Stimulated activated naive CD8-positive, alpha-beta T cell treated with anti-CD3 and anti-CD28 coated beads, Interleukin-15, amount 100 ng/mL, for 72 hours (primary cell): ENCODE measurements around the gene HOXC12.

ENCODE experiments used
- ATAC-seq: fragments of 150-1000 bp; cut with Tn5 transposase; 2 replicates; pipeline ENCODE4 v1.10.0; 2021; ENCODE audit warnings: mild to moderate bottlenecking, moderate library complexity
- DNase-seq, 2 donors: peaks; one replicate each; pipeline ENCODE4 v3.0.0; 2021 to 2022
- H3K27ac Mint-ChIP-seq, 2 donors: one replicate each; pipeline ENCODE4 v1.8.0; 2022; ENCODE audit warnings: mild to moderate bottlenecking in 2 of 2, mixed read lengths in 2 of 2, moderate library complexity in 2 of 2
- H3K27me3 Mint-ChIP-seq: one replicate; pipeline ENCODE4 v1.8.0; 2022; ENCODE audit warnings: mixed read lengths
- H3K4me1 Mint-ChIP-seq: one replicate; pipeline ENCODE4 v1.8.0; 2022; ENCODE audit warnings: mild to moderate bottlenecking, mixed read lengths
- H3K4me3 Mint-ChIP-seq, 2 donors: one replicate each; pipeline ENCODE4 v1.8.0; 2022; ENCODE audit warnings: mild to moderate bottlenecking in 2 of 2, mixed read lengths in 2 of 2, moderate library complexity in 1 of 2
- H3K9me3 Mint-ChIP-seq, 2 donors: one replicate each; pipeline ENCODE4 v1.8.0; 2022; ENCODE audit warnings: mixed read lengths in 2 of 2

Gene HOXC12

GRCh38 chr12:53999559-54000115, 44.9 kb downstream of the HOXC12 start:
- ATAC-seq = no peak
- peaks cover 100% of the 10 kb centered on the region for H3K27me3 Mint-ChIP-seq
- H3K4me3 Mint-ChIP-seq = peak overlapping the region; percentile 63 to 67
- H3K27ac Mint-ChIP-seq = no peak overlapping the region
- DNase-seq = no peak
- H3K9me3 Mint-ChIP-seq = no peaks in the 10 kb centered on the region
- peaks cover 50% of the 10 kb centered on the region for H3K4me1 Mint-ChIP-seq

- peak within 1 kb of the TSS; percentile 63 to 67 for H3K4me3 Mint-ChIP-seq
- H3K4me1 Mint-ChIP-seq = peaks cover 45% of the 10 kb centered on the region
- ATAC-seq (no peak), DNase-seq (no peak)
- H3K9me3 Mint-ChIP-seq = no peaks in the 10 kb centered on the region
- peaks cover 100% of the 10 kb centered on the region for H3K27me3 Mint-ChIP-seq
- no peak within 1 kb of the TSS for H3K27ac Mint-ChIP-seq
Observed at GRCh38 chr12:54000116-54001114, 45.7 kb downstream of the HOXC12 start, which contains the start of gene HOXC9. Gene HOXC9 (plus strand): TSS chr12:54000161. CDS start chr12:54000189, 28 bp downstream.

GRCh38 chr12:54001283-54002187, 46.8 kb downstream of the HOXC12 start:
- ATAC-seq = no peak
- no peak overlapping the region for H3K4me3 Mint-ChIP-seq

GRCh38 chr12:54002278-54002914, 47.7 kb downstream of the HOXC12 start:
- Mint-ChIP-seq H3K27me3 (peaks cover 100% of the 10 kb centered on the region), H3K27ac (no peak overlapping the region), H3K4me1 (peaks cover 43% of the 10 kb centered on the region), H3K4me3 (no peak overlapping the region), H3K9me3 (no peaks in the 10 kb centered on the region)
- DNase-seq = no peak
- ATAC-seq = no peak

More at GRCh38 chr12:54001283-54002187, 46.8 kb downstream of the HOXC12 start:
- peaks cover 45% of the 10 kb centered on the region for H3K4me1 Mint-ChIP-seq
- DNase-seq = no peak
- peaks cover 100% of the 10 kb centered on the region for H3K27me3 Mint-ChIP-seq
- no peaks in the 10 kb centered on the region for H3K9me3 Mint-ChIP-seq
- no peak overlapping the region for H3K27ac Mint-ChIP-seq

GRCh38 chr12:54002915-54003389, 48.2 kb downstream of the HOXC12 start:
- Mint-ChIP-seq H3K27me3 (peaks cover 100% of the 10 kb centered on the region), H3K4me3 (no peak overlapping the region), H3K4me1 (peaks cover 38% of the 10 kb centered on the region), H3K9me3 (no peaks in the 10 kb centered on the region), H3K27ac (no peak overlapping the region)
- DNase-seq (no peak), ATAC-seq (no peak)

- no peak for DNase-seq
- Mint-ChIP-seq H3K4me3 (no peak overlapping the region), H3K4me1 (peaks cover 38% of the 10 kb centered on the region), H3K27me3 (peaks cover 100% of the 10 kb centered on the region), H3K27ac (no peak overlapping the region), H3K9me3 (no peaks in the 10 kb centered on the region)
- no peak for ATAC-seq
Observed at GRCh38 chr12:54003625-54004024, 48.9 kb downstream of the HOXC12 start.

GRCh38 chr12:54004063-54004840, 49.5 kb downstream of the HOXC12 start:
- H3K27me3 Mint-ChIP-seq = peaks cover 100% of the 10 kb centered on the region
- DNase-seq (no peak), ATAC-seq (no peak)
- no peak overlapping the region for H3K4me3 Mint-ChIP-seq
- H3K27ac Mint-ChIP-seq = no peak overlapping the region
- H3K4me1 Mint-ChIP-seq = peaks cover 41% of the 10 kb centered on the region
- no peaks in the 10 kb centered on the region for H3K9me3 Mint-ChIP-seq

GRCh38 chr12:54004841-54005530, 50.3 kb downstream of the HOXC12 start:
- DNase-seq = no peak
- Mint-ChIP-seq H3K9me3 (no peaks in the 10 kb centered on the region), H3K4me1 (peaks cover 42% of the 10 kb centered on the region), H3K27ac (no peak overlapping the region), H3K27me3 (peaks cover 100% of the 10 kb centered on the region), H3K4me3 (peak overlapping the region; percentile 2 to 6)
- no peak for ATAC-seq

GRCh38 chr12:54005531-54005852, 50.8 kb downstream of the HOXC12 start:
- ATAC-seq (no peak), DNase-seq (no peak)
- H3K4me1 Mint-ChIP-seq = peaks cover 39% of the 10 kb centered on the region
- no peak overlapping the region for H3K27ac Mint-ChIP-seq
- H3K4me3 Mint-ChIP-seq = peak overlapping the region; percentile 2 to 6
- H3K27me3 Mint-ChIP-seq = peaks cover 100% of the 10 kb centered on the region
- H3K9me3 Mint-ChIP-seq = no peaks in the 10 kb centered on the region

GRCh38 chr12:54005853-54006558, 51.3 kb downstream of the HOXC12 start:
- no peaks in the 10 kb centered on the region for H3K9me3 Mint-ChIP-seq

GRCh38 chr12:54006559-54007220, 52.0 kb downstream of the HOXC12 start:
- Mint-ChIP-seq H3K27me3 (peaks cover 100% of the 10 kb centered on the region), H3K4me1 (peaks cover 48% of the 10 kb centered on the region), H3K4me3 (peak overlapping the region; percentile 86 to 87), H3K9me3 (no peaks in the 10 kb centered on the region), H3K27ac (no peak overlapping the region)
- ATAC-seq = no peak
- no peak for DNase-seq

More at GRCh38 chr12:54005853-54006558, 51.3 kb downstream of the HOXC12 start:
- DNase-seq (peak; percentile 83 to 85), ATAC-seq (peak; percentile 74)
- Mint-ChIP-seq H3K27me3 (peaks cover 100% of the 10 kb centered on the region), H3K27ac (peak overlapping the region in 1 of 2 donors; percentile 92), H3K4me1 (peaks cover 41% of the 10 kb centered on the region), H3K4me3 (peak overlapping the region; percentile 86 to 87)

- ATAC-seq (no peak), DNase-seq (no peak)
- peaks cover 100% of the 10 kb centered on the region for H3K27me3 Mint-ChIP-seq
- H3K27ac Mint-ChIP-seq = no peak overlapping the region
- no peaks in the 10 kb centered on the region for H3K9me3 Mint-ChIP-seq
- H3K4me1 Mint-ChIP-seq = peaks cover 46% of the 10 kb centered on the region
- H3K4me3 Mint-ChIP-seq = no peak overlapping the region
Observed at GRCh38 chr12:54007538-54008259, 53.0 kb downstream of the HOXC12 start.
